Activated T-cell treated with anti-CD3 and anti-CD28 coated beads, Interleukin-2, amount 50 U/mL, for 72 hours (primary cell): ENCODE results near the gene CIB4. TPM values are rescaled to one million over a fixed set of nuclear protein-coding genes. Genes with fewer than 3 reads are reported as not detected.

Experiments
- ATAC-seq, 2 donors: fragments of 150-1000 bp; cut with Tn5 transposase; replicated peaks in 1 of 2; 2 replicates each; pipeline ENCODE4 v1.10.0; 2021; ENCODE audit warnings: moderate library complexity in 2 of 2, mild to moderate bottlenecking in 1 of 2
- DNase-seq, 2 donors: peaks; one replicate each; pipeline ENCODE4 v3.0.0; 2021 to 2022; ENCODE audit warnings: mixed read lengths in 1 of 2
- H3K27ac Mint-ChIP-seq: one replicate; pipeline ENCODE4 v1.8.0; 2022; ENCODE audit warnings: mild to moderate bottlenecking, moderate library complexity, mixed read lengths
- H3K27me3 Mint-ChIP-seq: one replicate; pipeline ENCODE4 v1.8.0; 2022; ENCODE audit warnings: low read depth, mixed read lengths
- H3K36me3 Mint-ChIP-seq, 2 donors: one replicate each; pipeline ENCODE4 v1.8.0; 2022; ENCODE audit warnings: mixed read lengths in 2 of 2, mild to moderate bottlenecking in 1 of 2; ENCODE audit not compliant: insufficient read depth in 2 of 2
- H3K4me1 Mint-ChIP-seq: one replicate; pipeline ENCODE4 v1.8.0; 2022; ENCODE audit warnings: low read depth, mixed read lengths
- H3K4me3 Mint-ChIP-seq, 2 donors: one replicate each; pipeline ENCODE4 v1.8.0; 2022; ENCODE audit warnings: mild to moderate bottlenecking in 2 of 2, mixed read lengths in 2 of 2, moderate library complexity in 2 of 2
- H3K9me3 Mint-ChIP-seq, 2 donors: one replicate each; pipeline ENCODE4 v1.8.0; 2022; ENCODE audit warnings: mixed read lengths in 2 of 2
- total RNA-seq, 2 donors: library from RNA; stranded (reverse); gene quantifications; one replicate each; pipeline ENCODE4 v1.2.3, GENCODE V29; 2022

CIB4 gene
- total RNA-seq, 2 donors from 2014 or later = not detected

- ATAC-seq (no peak), DNase-seq (no peak)
- H3K4me1 Mint-ChIP-seq = no peaks in the 10 kb centered on the region
- no peak overlapping the region for H3K4me3 Mint-ChIP-seq
- H3K9me3 Mint-ChIP-seq = no peaks in the 10 kb centered on the region
- no peaks in the 10 kb centered on the region for H3K36me3 Mint-ChIP-seq
- H3K27ac Mint-ChIP-seq = no peak overlapping the region
- H3K27me3 Mint-ChIP-seq = peaks cover 5% of the 10 kb centered on the region
Measured at GRCh38 chr2:26632624-26633185, 8.5 kb downstream of the CIB4 start.

DNA sequence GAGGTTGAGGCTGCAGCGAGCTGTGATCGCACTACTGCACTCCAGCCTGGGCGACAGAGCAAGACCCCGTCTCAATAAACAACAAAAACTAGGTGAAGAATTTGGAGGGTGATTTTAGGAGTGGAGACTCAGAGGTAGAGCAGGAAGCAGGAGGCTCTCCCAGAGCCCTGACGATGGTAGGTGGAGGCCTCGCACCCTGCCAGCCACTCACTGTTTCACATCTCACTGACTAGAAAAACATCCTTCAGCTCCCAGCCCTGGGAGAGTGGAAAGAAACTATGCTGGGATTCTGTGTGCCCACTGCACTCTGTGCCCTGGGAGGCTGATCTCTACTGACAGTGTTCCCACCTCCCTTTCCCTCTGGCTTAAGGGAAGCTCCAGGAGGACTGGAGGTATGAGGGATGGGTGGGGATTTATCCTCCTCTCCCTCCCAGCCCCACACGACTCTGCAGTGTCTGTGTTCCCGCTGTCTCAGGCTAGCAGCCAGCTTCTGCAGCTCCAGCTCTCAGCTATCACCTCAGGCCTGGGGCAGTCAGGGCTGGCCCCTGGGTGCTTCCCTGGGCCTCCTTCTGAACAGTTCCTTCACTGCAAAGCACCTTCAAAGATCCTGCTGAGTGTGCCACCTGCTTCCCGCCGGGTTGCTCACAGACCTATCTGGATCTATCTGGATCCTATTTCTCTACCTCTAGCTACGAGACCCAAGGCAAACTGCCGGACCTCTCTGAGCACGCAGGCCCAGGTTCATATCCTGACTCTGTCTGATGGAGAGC, 9.6 kb downstream of the CIB4 start:
- no peak overlapping the region for H3K4me3 Mint-ChIP-seq
- no peaks in the 10 kb centered on the region for H3K9me3 Mint-ChIP-seq
- no peaks in the 10 kb centered on the region for H3K36me3 Mint-ChIP-seq
- peaks cover 5% of the 10 kb centered on the region for H3K27me3 Mint-ChIP-seq
- H3K4me1 Mint-ChIP-seq = no peaks in the 10 kb centered on the region
- ATAC-seq (no peak), DNase-seq (no peak)
- no peak overlapping the region for H3K27ac Mint-ChIP-seq

- peaks cover 5% of the 10 kb centered on the region for H3K27me3 Mint-ChIP-seq
- no peak for ATAC-seq
- no peaks in the 10 kb centered on the region for H3K36me3 Mint-ChIP-seq
Measured at GRCh38 chr2:26630669-26631360, 10.4 kb downstream of the CIB4 start.

DNA sequence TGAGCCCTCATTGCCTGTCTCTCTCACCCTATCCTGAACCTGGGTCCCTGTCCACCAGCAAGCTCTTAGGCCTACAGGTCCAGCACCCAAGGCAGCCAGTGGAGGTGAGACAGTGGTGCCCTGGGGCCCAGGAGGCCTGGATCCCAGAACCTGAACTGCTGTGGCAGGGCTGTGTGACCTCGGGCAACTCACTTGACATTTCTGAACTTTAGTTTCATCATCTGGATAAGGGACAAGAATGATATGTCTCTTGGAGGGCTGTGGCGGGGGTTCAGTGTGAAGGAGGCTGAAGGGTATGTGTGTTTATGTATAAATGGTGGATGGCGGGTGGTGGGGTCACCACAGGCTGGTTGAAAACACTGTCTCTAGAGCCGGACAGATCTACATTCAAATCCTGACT, 10.9 kb downstream of the CIB4 start:
- no peaks in the 10 kb centered on the region for H3K4me1 Mint-ChIP-seq
- H3K27me3 Mint-ChIP-seq = peaks cover 5% of the 10 kb centered on the region
- DNase-seq = no peak
- no peak overlapping the region for H3K27ac Mint-ChIP-seq
- ATAC-seq = no peak
- no peaks in the 10 kb centered on the region for H3K36me3 Mint-ChIP-seq
- no peaks in the 10 kb centered on the region for H3K9me3 Mint-ChIP-seq
- no peak overlapping the region for H3K4me3 Mint-ChIP-seq

More at GRCh38 chr2:26630669-26631360, 10.4 kb downstream of the CIB4 start:
- H3K9me3 Mint-ChIP-seq = no peaks in the 10 kb centered on the region
- no peak overlapping the region for H3K4me3 Mint-ChIP-seq
- H3K27ac Mint-ChIP-seq = no peak overlapping the region
- no peak for DNase-seq
- H3K4me1 Mint-ChIP-seq = no peaks in the 10 kb centered on the region

DNA sequence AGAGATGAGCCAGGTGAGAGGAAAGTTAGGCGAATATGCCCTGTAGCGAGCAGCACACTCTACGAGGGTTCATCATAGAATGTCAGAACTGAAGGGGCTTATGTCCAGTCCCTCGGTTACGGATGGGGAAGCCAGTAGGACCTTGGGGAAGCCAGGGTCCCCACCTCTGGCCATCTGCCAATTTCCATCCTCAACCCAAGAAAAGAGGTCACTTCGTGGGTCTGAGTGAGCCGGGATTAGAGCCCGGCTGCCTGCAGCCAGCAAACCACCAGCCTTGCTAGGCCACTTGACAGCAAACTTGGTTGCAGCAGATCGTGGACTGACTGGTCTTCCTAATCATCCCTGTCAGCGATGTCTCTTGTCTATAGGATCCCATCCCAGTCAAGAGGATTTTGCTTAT, 11.4 kb downstream of the CIB4 start:
- DNase-seq = no peak
- Mint-ChIP-seq H3K36me3 (no peaks in the 10 kb centered on the region), H3K4me3 (no peak overlapping the region), H3K4me1 (no peaks in the 10 kb centered on the region), H3K9me3 (no peaks in the 10 kb centered on the region), H3K27ac (no peak overlapping the region), H3K27me3 (peaks cover 5% of the 10 kb centered on the region)
- no peak for ATAC-seq

DNA sequence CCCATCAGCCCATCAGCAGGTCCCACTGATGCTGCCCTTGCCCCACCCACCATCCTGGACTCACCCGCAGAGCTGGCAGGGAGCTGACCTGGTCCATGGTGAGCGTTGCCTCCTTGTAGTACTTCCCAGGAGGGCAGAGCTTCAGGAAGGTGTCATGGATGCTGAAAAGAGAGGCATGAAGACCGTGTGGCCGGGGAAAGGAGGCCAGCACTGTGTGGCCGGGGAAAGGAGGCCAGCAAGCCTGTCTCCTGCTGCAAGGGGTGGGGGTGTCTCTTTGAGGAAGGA, 11.9 kb downstream of the CIB4 start:
- DNase-seq (no peak), ATAC-seq (no peak)
- H3K36me3 Mint-ChIP-seq = no peaks in the 10 kb centered on the region
- H3K4me3 Mint-ChIP-seq = no peak overlapping the region
- no peaks in the 10 kb centered on the region for H3K4me1 Mint-ChIP-seq
- H3K27ac Mint-ChIP-seq = no peak overlapping the region
- no peaks in the 10 kb centered on the region for H3K9me3 Mint-ChIP-seq
- H3K27me3 Mint-ChIP-seq = peaks cover 5% of the 10 kb centered on the region

- Mint-ChIP-seq H3K9me3 (no peaks in the 10 kb centered on the region), H3K4me1 (no peaks in the 10 kb centered on the region), H3K4me3 (no peak overlapping the region), H3K36me3 (no peaks in the 10 kb centered on the region), H3K27me3 (peaks cover 5% of the 10 kb centered on the region), H3K27ac (no peak overlapping the region)
- no peak for ATAC-seq
- DNase-seq = no peak
Measured at GRCh38 chr2:26628561-26629345, 12.4 kb downstream of the CIB4 start.

GRCh38 chr2:26627350-26628105, 13.6 kb downstream of the CIB4 start:
- DNase-seq = no peak
- H3K9me3 Mint-ChIP-seq = no peaks in the 10 kb centered on the region
- no peaks in the 10 kb centered on the region for H3K36me3 Mint-ChIP-seq
- H3K4me1 Mint-ChIP-seq = no peaks in the 10 kb centered on the region
- no peak overlapping the region for H3K27ac Mint-ChIP-seq
- no peak overlapping the region for H3K4me3 Mint-ChIP-seq
- ATAC-seq = no peak
- H3K27me3 Mint-ChIP-seq = peaks cover 5% of the 10 kb centered on the region

- Mint-ChIP-seq H3K9me3 (no peaks in the 10 kb centered on the region), H3K4me1 (no peaks in the 10 kb centered on the region), H3K4me3 (no peak overlapping the region), H3K27me3 (peaks cover 5% of the 10 kb centered on the region), H3K27ac (no peak overlapping the region), H3K36me3 (no peaks in the 10 kb centered on the region)
- DNase-seq (no peak), ATAC-seq (no peak)
Measured at GRCh38 chr2:26626606-26627005, 14.6 kb downstream of the CIB4 start.

DNA sequence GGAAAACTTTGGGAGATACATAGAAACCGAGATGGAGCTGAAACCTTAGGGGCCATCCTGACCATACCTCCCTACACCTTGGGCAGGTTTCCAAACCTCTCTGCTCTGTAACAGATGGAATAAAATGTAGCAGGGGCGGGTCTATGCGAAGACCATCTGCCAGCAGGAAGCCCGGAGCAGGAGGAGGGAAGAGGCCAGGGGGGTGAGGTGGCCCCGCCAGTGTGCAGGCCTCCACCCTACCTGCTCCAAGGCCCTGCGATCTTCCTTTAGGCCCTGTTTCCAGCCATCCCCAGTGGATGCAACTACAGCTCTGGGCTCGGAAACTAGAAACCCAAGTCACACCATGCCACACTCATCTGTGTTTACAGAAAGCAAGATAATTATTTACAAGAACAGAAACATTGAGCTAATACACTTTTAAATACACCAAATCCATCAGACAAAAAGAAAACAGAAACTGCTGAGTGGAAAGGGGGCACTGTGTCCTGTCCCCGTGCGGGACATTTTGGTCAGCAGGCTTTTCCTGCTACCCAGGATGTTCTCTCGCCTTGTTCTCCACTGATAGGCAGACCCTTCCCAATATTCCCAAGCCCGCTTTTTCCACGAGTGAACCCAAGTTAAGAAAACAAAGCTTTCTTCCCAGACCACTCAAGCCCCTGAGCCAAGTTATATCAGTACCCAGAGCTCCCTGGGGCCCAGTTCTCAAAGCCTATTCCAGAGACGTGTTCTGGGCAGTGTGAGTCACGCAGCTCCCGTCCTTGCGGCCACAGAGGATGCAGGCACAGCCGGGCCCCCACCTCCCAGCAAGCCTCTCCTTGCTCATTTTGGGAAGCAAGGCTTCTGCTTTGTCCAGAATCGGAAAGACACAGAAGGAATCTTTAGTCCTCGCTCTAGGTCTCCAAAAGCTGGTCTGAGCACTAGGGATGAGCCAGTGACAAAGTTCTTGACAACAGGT, 17.3 kb downstream of the CIB4 start:
- ATAC-seq (no peak), DNase-seq (no peak)
- Mint-ChIP-seq H3K9me3 (peaks cover 0 to 3% of the 10 kb centered on the region in 2 donors), H3K27me3 (no peaks in the 10 kb centered on the region), H3K36me3 (no peaks in the 10 kb centered on the region), H3K4me1 (no peaks in the 10 kb centered on the region), H3K4me3 (no peak overlapping the region), H3K27ac (no peak overlapping the region)

GRCh38 chr2:26621469-26622199, 19.5 kb downstream of the CIB4 start:
- no peak overlapping the region for H3K4me3 Mint-ChIP-seq
- H3K9me3 Mint-ChIP-seq = peaks cover 0 to 3% of the 10 kb centered on the region in 2 donors
- H3K27me3 Mint-ChIP-seq = no peaks in the 10 kb centered on the region
- no peaks in the 10 kb centered on the region for H3K4me1 Mint-ChIP-seq
- no peak for DNase-seq
- H3K27ac Mint-ChIP-seq = no peak overlapping the region
- H3K36me3 Mint-ChIP-seq = no peaks in the 10 kb centered on the region
- ATAC-seq = no peak
